Neural progenitor cell (in vitro differentiated cells): ENCODE measurements around the gene ARHGEF38. TPM values are rescaled to one million over a fixed set of nuclear protein-coding genes. Genes with fewer than 3 reads are reported as not detected.

ENCODE experiments used
- DNase-seq: peaks from one replicate; pipeline ENCODE4 v3.0.0-alpha.2; 2016; ENCODE audit warnings: low spot score
- H2AFZ ChIP-seq: fragments of 200-600 bp; sonication (generic); replicated peaks from 2 replicates; pipeline ENCODE4 v1.6.1; 2016; ENCODE audit warnings: antibody characterized with exemption
- H3F3A ChIP-seq: fragments of 200-600 bp; sonication (generic); 2 replicates; pipeline ENCODE4 v1.6.1; 2016; ENCODE audit warnings: antibody characterized with exemption, low read depth
- H3K27ac ChIP-seq: fragments of 200-600 bp; sonication (generic); 2 replicates; pipeline ENCODE4 v1.5.1; 2016; ENCODE audit warnings: mild to moderate bottlenecking
- H3K27me3 ChIP-seq: fragments of 200-600 bp; sonication (generic); 2 replicates; pipeline ENCODE4 v1.6.1; 2016; ENCODE audit warnings: mild to moderate bottlenecking, moderate library complexity
- H3K36me3 ChIP-seq: fragments of 200-600 bp; sonication (generic); 2 replicates; pipeline ENCODE4 v1.5.1; 2016
- H3K4me1 ChIP-seq: fragments of 200-600 bp; sonication (generic); 2 replicates; pipeline ENCODE4 v1.6.1; 2016; ENCODE audit warnings: mixed run types
- H3K4me2 ChIP-seq: fragments of 200-600 bp; sonication (generic); 2 replicates; pipeline ENCODE4 v1.6.1; 2016
- H3K4me3 ChIP-seq: fragments of 200-600 bp; sonication (generic); 2 replicates; pipeline ENCODE4 v1.5.1; 2016
- H3K79me2 ChIP-seq: fragments of 200-600 bp; sonication (generic); 2 replicates; pipeline ENCODE4 v1.6.1; 2016; ENCODE audit warnings: low read depth
- H3K9ac ChIP-seq: fragments of 200-600 bp; sonication (generic); 2 replicates; pipeline ENCODE4 v1.6.1; 2016
- H3K9me3 ChIP-seq: fragments of 200-600 bp; sonication (generic); 2 replicates; pipeline ENCODE4 v1.5.1; 2016; ENCODE audit warnings: low read depth
- H4K20me1 ChIP-seq: fragments of 200-600 bp; sonication (generic); 2 replicates; pipeline ENCODE4 v1.6.1; 2016; ENCODE audit warnings: low read depth
- H3K27ac Mint-ChIP-seq: 3 replicates; pipeline ENCODE4 v1.8.0; 2021; ENCODE audit warnings: mixed read lengths
- H3K27me3 Mint-ChIP-seq: 2 replicates; pipeline ENCODE4 v1.8.0; 2022; ENCODE audit warnings: low read depth, mild to moderate bottlenecking, inconsistent platforms, moderate library complexity, mixed read lengths; ENCODE audit not compliant: insufficient read depth
- H3K36me3 Mint-ChIP-seq: 3 replicates; pipeline ENCODE4 v1.8.0; 2021; ENCODE audit warnings: mixed read lengths
- H3K4me1 Mint-ChIP-seq: 3 replicates; pipeline ENCODE4 v1.8.0; 2021; ENCODE audit warnings: mixed read lengths
- H3K4me3 Mint-ChIP-seq: 3 replicates; pipeline ENCODE4 v1.8.0; 2021; ENCODE audit warnings: mild to moderate bottlenecking, moderate library complexity, mixed read lengths
- H3K9me3 Mint-ChIP-seq: 3 replicates; pipeline ENCODE4 v1.8.0; 2020; ENCODE audit warnings: mixed read lengths
- EZH2 ChIP-seq: fragments of 200-600 bp; sonication (generic); IDR thresholded peaks from 2 replicates; pipeline ENCODE4 v1.6.1; 2017; ENCODE audit warnings: antibody characterized with exemption, mild to moderate bottlenecking, moderate library complexity
- EZH2phosphoT487 ChIP-seq: fragments of 200-600 bp; sonication (generic); IDR thresholded peaks from 2 replicates; pipeline ENCODE4 v1.6.1; 2017; ENCODE audit warnings: antibody characterized with exemption
- total RNA-seq: library from RNA; depleted of rRNA; stranded (reverse); fragments of >200 nt; gene quantifications from 2 replicates; pipeline ENCODE4 v1.2.3, GENCODE V29; 2015; ENCODE audit warnings: low replicate concordance
- TF ChIP-seq, protein P1 (sequence below): fragments of 200-600 bp; sonication (generic); IDR thresholded peaks from 2 replicates; pipeline ENCODE4 v1.5.1; 2017; ENCODE audit warnings: antibody characterized with exemption, mild to moderate bottlenecking

The ARHGEF38 gene
- total RNA-seq, 1 donor from 2014 or later: 0.28 TPM

GRCh38 chr4:105601406-105601805 lies 49.0 kb downstream of the ARHGEF38 start:
- Mint-ChIP-seq H3K9me3 (no peaks in the 10 kb centered on the region), H3K4me3 (no peak overlapping the region), H3K4me1 (peaks cover 3% of the 10 kb centered on the region), H3K27ac (no peak overlapping the region), H3K36me3 (no peaks in the 10 kb centered on the region), H3K27me3 (no peaks in the 10 kb centered on the region)
- no peaks in the 10 kb centered on the region for H3K79me2 ChIP-seq
- H2AFZ ChIP-seq: peak overlapping the region; percentile 31
- no peak overlapping the region for H3K9ac ChIP-seq
- peaks cover 22% of the 10 kb centered on the region for H3F3A ChIP-seq
- peaks cover 46% of the 10 kb centered on the region for H3K4me1 ChIP-seq
- no peak overlapping the region for H3K27ac ChIP-seq
- TF ChIP-seq, protein P1, sequence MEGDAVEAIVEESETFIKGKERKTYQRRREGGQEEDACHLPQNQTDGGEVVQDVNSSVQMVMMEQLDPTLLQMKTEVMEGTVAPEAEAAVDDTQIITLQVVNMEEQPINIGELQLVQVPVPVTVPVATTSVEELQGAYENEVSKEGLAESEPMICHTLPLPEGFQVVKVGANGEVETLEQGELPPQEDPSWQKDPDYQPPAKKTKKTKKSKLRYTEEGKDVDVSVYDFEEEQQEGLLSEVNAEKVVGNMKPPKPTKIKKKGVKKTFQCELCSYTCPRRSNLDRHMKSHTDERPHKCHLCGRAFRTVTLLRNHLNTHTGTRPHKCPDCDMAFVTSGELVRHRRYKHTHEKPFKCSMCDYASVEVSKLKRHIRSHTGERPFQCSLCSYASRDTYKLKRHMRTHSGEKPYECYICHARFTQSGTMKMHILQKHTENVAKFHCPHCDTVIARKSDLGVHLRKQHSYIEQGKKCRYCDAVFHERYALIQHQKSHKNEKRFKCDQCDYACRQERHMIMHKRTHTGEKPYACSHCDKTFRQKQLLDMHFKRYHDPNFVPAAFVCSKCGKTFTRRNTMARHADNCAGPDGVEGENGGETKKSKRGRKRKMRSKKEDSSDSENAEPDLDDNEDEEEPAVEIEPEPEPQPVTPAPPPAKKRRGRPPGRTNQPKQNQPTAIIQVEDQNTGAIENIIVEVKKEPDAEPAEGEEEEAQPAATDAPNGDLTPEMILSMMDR: no peak
- TF ChIP-seq EZH2 (no peak), EZH2phosphoT487 (no peak)
- no peaks in the 10 kb centered on the region for H3K36me3 ChIP-seq
- H3K27me3 ChIP-seq: no peaks in the 10 kb centered on the region
- peak overlapping the region; percentile 25 for H3K4me2 ChIP-seq
- no peak overlapping the region for H3K4me3 ChIP-seq
- no peaks in the 10 kb centered on the region for H4K20me1 ChIP-seq
- no peaks in the 10 kb centered on the region for H3K9me3 ChIP-seq
- no peak for DNase-seq

GRCh38 chr4:105603158-105603557 lies 50.7 kb downstream of the ARHGEF38 start:
- H3K9me3 Mint-ChIP-seq: peaks cover 2% of the 10 kb centered on the region
- Histone ChIP-seq H2AFZ (no peak overlapping the region), H3K27ac (no peak overlapping the region), H3K79me2 (no peaks in the 10 kb centered on the region), H3F3A (peaks cover 22% of the 10 kb centered on the region), H4K20me1 (no peaks in the 10 kb centered on the region), H3K9me3 (no peaks in the 10 kb centered on the region), H3K9ac (no peak overlapping the region), H3K27me3 (no peaks in the 10 kb centered on the region), H3K4me2 (no peak overlapping the region), H3K36me3 (no peaks in the 10 kb centered on the region), H3K4me3 (no peak overlapping the region), H3K4me1 (peaks cover 43% of the 10 kb centered on the region)
- no peak overlapping the region for H3K27ac Mint-ChIP-seq
- TF ChIP-seq, protein P1: no peak
- TF ChIP-seq EZH2: no peak
- no peak for TF ChIP-seq EZH2phosphoT487
- no peaks in the 10 kb centered on the region for H3K36me3 Mint-ChIP-seq
- H3K4me3 Mint-ChIP-seq: no peak overlapping the region
- peaks cover 3% of the 10 kb centered on the region for H3K4me1 Mint-ChIP-seq
- no peak for DNase-seq
- no peaks in the 10 kb centered on the region for H3K27me3 Mint-ChIP-seq

DNA sequence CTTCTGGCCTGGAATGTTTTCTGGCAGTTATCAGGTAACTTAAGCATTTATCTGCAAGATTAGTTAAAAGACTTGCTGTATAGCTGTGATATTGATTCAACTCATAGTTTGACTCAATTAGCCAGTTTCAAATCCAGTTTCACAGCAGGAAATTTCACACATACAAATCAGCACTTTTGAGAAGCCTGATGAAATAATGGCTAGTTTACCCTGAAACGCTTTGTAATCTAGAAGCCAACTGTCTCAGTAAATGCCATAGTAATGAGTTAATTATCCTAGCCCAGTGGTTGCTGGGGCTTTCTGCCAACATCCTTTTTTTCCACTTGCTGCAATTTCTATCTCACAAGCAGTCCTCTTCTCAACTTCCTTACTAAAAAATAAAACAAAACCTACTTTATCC lies 53.1 kb downstream of the ARHGEF38 start:
- Histone ChIP-seq H3K27me3 (no peaks in the 10 kb centered on the region), H3K9ac (no peak overlapping the region), H3K4me1 (peaks cover 31% of the 10 kb centered on the region), H3K36me3 (no peaks in the 10 kb centered on the region), H3K27ac (peak overlapping the region; percentile 9), H3F3A (peaks cover 15% of the 10 kb centered on the region), H3K4me3 (no peak overlapping the region), H3K79me2 (no peaks in the 10 kb centered on the region), H3K4me2 (peak overlapping the region; percentile 0), H3K9me3 (no peaks in the 10 kb centered on the region), H2AFZ (no peak overlapping the region), H4K20me1 (no peaks in the 10 kb centered on the region)
- Mint-ChIP-seq H3K27me3 (peaks cover 3% of the 10 kb centered on the region), H3K36me3 (no peaks in the 10 kb centered on the region), H3K9me3 (peaks cover 5% of the 10 kb centered on the region), H3K27ac (no peak overlapping the region), H3K4me1 (peaks cover 3% of the 10 kb centered on the region), H3K4me3 (no peak overlapping the region)
- no peak for DNase-seq
- TF ChIP-seq EZH2phosphoT487: no peak
- TF ChIP-seq, protein P1: no peak
- no peak for TF ChIP-seq EZH2
